Measurements from ENCODE around the gene YIPF3. TPM values are rescaled to one million over a fixed set of nuclear protein-coding genes. Genes with fewer than 3 reads are reported as not detected.

The YIPF3 gene
- total and polyA plus RNA-seq, 10 of the 15 experiments (the other 5 are each of a cell fraction or from before 2014, with no cell fraction given): 20.5 to 88.8 (median 44.7) TPM

- TF ChIP-seq PKNOX1 (IDR thresholded peaks at IDR 0.05): peak; percentile 73
- TF ChIP-seq SUZ12 (IDR thresholded peaks at IDR 0.05; ENCODE audit: unreplicated experiment): no peak
- RAD21 ChIA-PET (ENCODE audit: unreplicated experiment): no interaction called here
These were observed 918 bp downstream of the YIPF3 start for GRCh38 chr6:43515808-43516207.

GRCh38 chr6:43511824-43512415, 4.8 kb downstream of the YIPF3 start:
- SMC1A ChIA-PET (ENCODE audit: uncharacterized antibody, unreplicated experiment): interaction anchor here (0.7 kb wide), 1 partner anchor 9 kb away, joined by 4 read pairs; no protein-coding TSS in a partner anchor
- BruUV-seq (replicated peaks): no TSS peak
- CTCF ChIA-PET: interaction anchor here (0.7 to 1.1 kb wide), 2 partner anchors 14 to 203 kb away, joined by 3 to 4 read pairs; partner anchors contain the start of gene CRIP3
- Histone ChIP-seq H3K27me3 (replicated peaks in 1 of 2; ENCODE audit: control insufficient read depth in 2 of 2, insufficient read depth in 2 of 2, low read length in 1 of 2) (peaks cover 0 to 2% of the 10 kb centered on the region in 2 experiments; a peak in 1 of 4 replicates), H3K9ac (ENCODE audit: control insufficient read depth, insufficient read depth, low read length) (no peak overlapping the region), H4K20me1 (ENCODE audit: control insufficient read depth, insufficient read depth) (no peaks in the 10 kb centered on the region), H3K27ac (ENCODE audit: control insufficient read depth, insufficient read depth) (no peak overlapping the region), H2AFZ (ENCODE audit: control insufficient read depth, low read depth, low read length) (no peak overlapping the region), H3K79me2 (ENCODE audit: control insufficient read depth, insufficient read depth, low read length) (peaks cover 19% of the 10 kb centered on the region), H3K9me3 (replicated peaks; ENCODE audit: control insufficient read depth, insufficient read depth, low read length) (no peaks in the 10 kb centered on the region), H3K4me3 (no peak overlapping the region), H3K4me2 (ENCODE audit: control insufficient read depth, insufficient read depth) (no peak overlapping the region), H3K4me1 (ENCODE audit: control insufficient read depth, insufficient read depth, low read length) (peaks cover 9% of the 10 kb centered on the region), H3K36me3 (ENCODE audit: control insufficient read depth in 2 of 2, insufficient read depth in 2 of 2, low read length in 1 of 2) (peaks cover 10 to 13% of the 10 kb centered on the region in 2 experiments; a peak in 3 of 4 replicates)
- 94% methylated on average over 11 of the region's 11 CpGs for WGBS (ENCODE audit: insufficient coverage, insufficient replicate concordance, low lambda C conversion rate, missing lambda C conversion rate)
- no peak for FAIRE-seq
- in situ Hi-C loops (cut with MboI): no loop called here
- intact Hi-C loops (cut with micrococcal nuclease; ENCODE audit: unreplicated experiment): no loop called here
- no peak for ATAC-seq
- POLR2A ChIA-PET: interaction anchor here (0.6 to 1.1 kb wide), 3 partner anchors 35 to 265 kb away, joined by 3 read pairs; no protein-coding TSS in a partner anchor
- no peak for DNase-seq (ENCODE audit: low read depth, low spot score)
- TF ChIP-seq STAT1 (conservative IDR thresholded peaks at IDR 0.05) (no peak), HSF1 (IDR thresholded peaks at IDR 0.05; ENCODE audit: low read depth, low read length) (no peak), ZBTB33 (IDR thresholded peaks at IDR 0.05) (no peak), POLR2A (IDR thresholded peaks at IDR 0.05; ENCODE audit: low read depth, low read length) (0 out of 2 replicates have a peak, but pooled peaks have one; percentile 11), NKRF (conservative IDR thresholded peaks at IDR 0.05) (no peak), EED (IDR thresholded peaks at IDR 0.05; ENCODE audit: low read depth) (no peak)
- RAD21 ChIA-PET (ENCODE audit: unreplicated experiment): no interaction called here

More at GRCh38 chr6:43515808-43516207, 918 bp downstream of the YIPF3 start:
- Histone ChIP-seq H3K9ac (ENCODE audit: control insufficient read depth, insufficient read depth, low read length) (peak overlapping the region; percentile 88), H4K20me1 (ENCODE audit: control insufficient read depth, insufficient read depth) (no peaks in the 10 kb centered on the region), H3K4me1 (ENCODE audit: control insufficient read depth, insufficient read depth, low read length) (peaks cover 6% of the 10 kb centered on the region), H2AFZ (ENCODE audit: control insufficient read depth, low read depth, low read length) (no peak overlapping the region), H3K4me3 (peak overlapping the region; percentile 80), H3K27me3 (replicated peaks in 1 of 2; ENCODE audit: control insufficient read depth in 2 of 2, insufficient read depth in 2 of 2, low read length in 1 of 2) (no peaks in the 10 kb centered on the region), H3K36me3 (ENCODE audit: control insufficient read depth in 2 of 2, insufficient read depth in 2 of 2, low read length in 1 of 2) (peaks cover 14 to 30% of the 10 kb centered on the region in 2 experiments), H3K79me2 (ENCODE audit: control insufficient read depth, insufficient read depth, low read length) (peaks cover 41% of the 10 kb centered on the region), H3K27ac (ENCODE audit: control insufficient read depth, insufficient read depth) (peak overlapping the region; percentile 76), H3K9me3 (replicated peaks; ENCODE audit: control insufficient read depth, insufficient read depth, low read length) (no peaks in the 10 kb centered on the region), H3K4me2 (ENCODE audit: control insufficient read depth, insufficient read depth) (peak overlapping the region; percentile 93)
- BruUV-seq (replicated peaks): TSS peak; percentile 82
- WGBS (ENCODE audit: insufficient coverage, insufficient replicate concordance, low lambda C conversion rate, missing lambda C conversion rate): 76% methylated on average over 9 of the region's 9 CpGs
- SMC1A ChIA-PET (ENCODE audit: uncharacterized antibody, unreplicated experiment): interaction anchor here (3.1 kb wide), 1 partner anchor 10 kb away, joined by 16 read pairs; no protein-coding TSS in a partner anchor
- no peak for DNase-seq (ENCODE audit: low read depth, low spot score)
- ATAC-seq: no peak
- no peak for FAIRE-seq
- in situ Hi-C loops (cut with MboI) (no loop called here), intact Hi-C loops (cut with micrococcal nuclease; ENCODE audit: unreplicated experiment) (loop anchor here (2.0 kb wide), 1 partner anchor 345 kb away; the partner anchor contains the start of gene SRF)
- CTCF ChIA-PET: interaction anchor here (1.0 to 3.3 kb wide), 2 partner anchors 9 to 114 kb away, joined by 3 to 28 read pairs; partner anchors contain the start of gene GTPBP2
- POLR2A ChIA-PET: interaction anchor here (0.8 to 1.7 kb wide), 3 partner anchors 39 to 61 kb away, joined by 3 to 4 read pairs (median 3); partner anchors contain the start of gene TJAP1

Data from GM12878 (cell line).